Measurements from ENCODE around the gene MAML2.

The MAML2 gene

GRCh38 chr11:96156379-96156722, 186.6 kb downstream of the MAML2 start:
- DNase-seq (ENCODE audit: low read depth, low spot score), result no peak
- H3K4me3 ChIP-seq (ENCODE audit: low read depth, low read length), result no peak overlapping the region
- TF ChIP-seq CTCF (IDR thresholded peaks at IDR 0.05; ENCODE audit: low read depth, low read length), result no peak
- in situ Hi-C loops (cut with HindIII; ENCODE audit: low sequenced_read_pairs), result no loop called here

GRCh38 chr11:96155627-96156378, 187.2 kb downstream of the MAML2 start:
- in situ Hi-C loops (cut with HindIII; ENCODE audit: low sequenced_read_pairs), result no loop called here
- H3K4me3 ChIP-seq (ENCODE audit: low read depth, low read length), result no peak overlapping the region
- DNase-seq (ENCODE audit: low read depth, low spot score), result peak; percentile 98
- peak; percentile 37 for TF ChIP-seq CTCF (IDR thresholded peaks at IDR 0.05; ENCODE audit: low read depth, low read length)

- in situ Hi-C loops (cut with HindIII; ENCODE audit: low sequenced_read_pairs), result no loop called here
- no peak overlapping the region for H3K4me3 ChIP-seq (ENCODE audit: low read depth, low read length)
- TF ChIP-seq CTCF (IDR thresholded peaks at IDR 0.05; ENCODE audit: low read depth, low read length), result no peak
- peak; percentile 76 for DNase-seq (ENCODE audit: low read depth, low spot score)
Measured at GRCh38 chr11:96154802-96155520, 188.0 kb downstream of the MAML2 start.

DNA sequence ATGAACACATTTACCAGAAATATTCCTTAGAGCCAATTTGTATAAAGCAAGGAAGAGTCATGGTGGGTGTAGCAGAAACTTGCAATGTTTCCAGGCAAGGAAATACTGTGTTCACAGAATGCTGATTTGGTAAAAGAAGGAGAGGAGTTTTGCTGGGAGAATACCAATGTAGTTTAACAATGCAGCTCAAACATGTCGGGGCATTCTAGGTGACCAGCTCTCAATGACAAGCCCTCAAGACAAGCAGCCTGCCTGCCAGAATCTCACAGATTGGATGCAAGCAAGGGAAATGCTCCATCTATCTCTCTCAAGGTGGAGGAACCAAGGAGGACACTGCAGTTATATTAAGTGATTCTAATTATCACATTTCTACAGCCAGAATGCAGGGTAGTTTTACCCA, 190.4 kb downstream of the MAML2 start:
- DNase-seq (ENCODE audit: low read depth, low spot score), result no peak
- TF ChIP-seq CTCF (IDR thresholded peaks at IDR 0.05; ENCODE audit: low read depth, low read length), result no peak
- no peak overlapping the region for H3K4me3 ChIP-seq (ENCODE audit: low read depth, low read length)
- in situ Hi-C loops (cut with HindIII; ENCODE audit: low sequenced_read_pairs), result no loop called here

DNA sequence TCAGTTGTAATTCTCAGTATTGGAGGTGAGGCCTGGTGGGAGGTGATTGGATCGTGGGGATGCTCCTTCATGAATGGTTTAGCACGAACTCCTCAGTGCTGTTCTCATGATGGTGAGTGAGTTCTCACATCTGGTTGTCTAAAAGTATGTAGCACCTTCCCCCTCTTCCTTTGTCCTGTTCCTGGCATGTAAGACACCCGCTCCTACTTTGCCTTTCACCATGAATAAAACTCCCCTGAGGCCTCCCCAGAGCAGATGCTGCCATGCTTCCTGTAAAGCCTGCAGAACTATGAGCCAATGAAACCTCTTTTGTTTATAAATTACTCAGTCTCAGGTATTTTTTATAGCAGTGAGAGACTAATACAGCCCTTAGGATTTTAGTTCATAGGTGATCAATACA, 191.5 kb downstream of the MAML2 start:
- H3K4me3 ChIP-seq (ENCODE audit: low read depth, low read length), result no peak overlapping the region
- no peak for DNase-seq (ENCODE audit: low read depth, low spot score)
- in situ Hi-C loops (cut with HindIII; ENCODE audit: low sequenced_read_pairs), result no loop called here
- no peak for TF ChIP-seq CTCF (IDR thresholded peaks at IDR 0.05; ENCODE audit: low read depth, low read length)

- no peak for DNase-seq (ENCODE audit: low read depth, low spot score)
- in situ Hi-C loops (cut with HindIII; ENCODE audit: low sequenced_read_pairs), result no loop called here
- no peak for TF ChIP-seq CTCF (IDR thresholded peaks at IDR 0.05; ENCODE audit: low read depth, low read length)
- no peak overlapping the region for H3K4me3 ChIP-seq (ENCODE audit: low read depth, low read length)
Measured at GRCh38 chr11:96150609-96151008, 192.4 kb downstream of the MAML2 start.

Measured in astrocyte of the spinal cord (primary cell).